Effector memory CD8-positive, alpha-beta T cell (primary cell): ENCODE results near the gene SERPINB13.
"Not testable (repeated sequence)": the region's sequence is repeated elsewhere in the genome, so short reads cannot be mapped to it uniquely, and the experiment has no call there.

Experiments
- ATAC-seq: fragments of 150-1000 bp; cut with Tn5 transposase; replicated peaks from 2 replicates; pipeline ENCODE4 v1.10.0; 2021; ENCODE audit warnings: mild to moderate bottlenecking, moderate library complexity
- DNase-seq, 3 experiments: peaks; one replicate each; pipeline ENCODE4 v3.0.0; 2021
- H3K27ac Mint-ChIP-seq, 2 donors: one replicate each; pipeline ENCODE4 v1.8.0; 2022; ENCODE audit warnings: mild to moderate bottlenecking in 2 of 2, mixed read lengths in 2 of 2, moderate library complexity in 2 of 2
- H3K27me3 Mint-ChIP-seq, 2 donors: one replicate each; pipeline ENCODE4 v1.8.0; 2022; ENCODE audit warnings: mixed read lengths in 2 of 2
- H3K36me3 Mint-ChIP-seq: one replicate; pipeline ENCODE4 v1.8.0; 2022; ENCODE audit warnings: mild to moderate bottlenecking, moderate library complexity, mixed read lengths; ENCODE audit not compliant: insufficient read depth
- H3K4me1 Mint-ChIP-seq, 2 donors: one replicate each; pipeline ENCODE4 v1.8.0; 2022; ENCODE audit warnings: low read depth in 2 of 2, mixed read lengths in 2 of 2
- H3K4me3 Mint-ChIP-seq, 2 donors: one replicate each; pipeline ENCODE4 v1.8.0; 2022; ENCODE audit warnings: mild to moderate bottlenecking in 2 of 2, mixed read lengths in 2 of 2, moderate library complexity in 2 of 2
- H3K9me3 Mint-ChIP-seq, 2 donors: one replicate each; pipeline ENCODE4 v1.8.0; 2022; ENCODE audit warnings: mixed read lengths in 2 of 2

Gene SERPINB13

GRCh38 chr18:63644142-63644541, 57.0 kb downstream of the SERPINB13 start, which contains the start of gene SERPINB4:
Gene SERPINB4, minus strand, starts transcription at chr18:63644256. Its CDS starts 679 bp downstream, at chr18:63643577.
- not testable (repeated sequence) for DNase-seq, ATAC-seq, H3K27ac Mint-ChIP-seq, H3K36me3 Mint-ChIP-seq, H3K4me1 Mint-ChIP-seq, H3K9me3 Mint-ChIP-seq, H3K4me3 Mint-ChIP-seq
- H3K27me3 Mint-ChIP-seq, result peaks cover 0 to 20% of the 10 kb centered on the region in 2 donors

GRCh38 chr18:63644694-63645093, 57.6 kb downstream of the SERPINB13 start:
- peaks cover 0 to 20% of the 10 kb centered on the region in 2 donors for H3K27me3 Mint-ChIP-seq
- DNase-seq, H3K36me3 Mint-ChIP-seq, H3K4me1 Mint-ChIP-seq, ATAC-seq, H3K9me3 Mint-ChIP-seq, H3K4me3 Mint-ChIP-seq, H3K27ac Mint-ChIP-seq: not testable (repeated sequence)

GRCh38 chr18:63646936-63647335, 59.8 kb downstream of the SERPINB13 start:
- Mint-ChIP-seq H3K36me3 (no peaks in the 10 kb centered on the region), H3K4me3 (no peak overlapping the region), H3K9me3 (no peaks in the 10 kb centered on the region), H3K27ac (no peak overlapping the region), H3K27me3 (peaks cover 0 to 20% of the 10 kb centered on the region in 2 donors), H3K4me1 (no peaks in the 10 kb centered on the region)
- DNase-seq (no peak), ATAC-seq (no peak)

- ATAC-seq, result no peak
- no peaks in the 10 kb centered on the region for H3K4me1 Mint-ChIP-seq
- no peaks in the 10 kb centered on the region for H3K9me3 Mint-ChIP-seq
- H3K27ac Mint-ChIP-seq, result no peak overlapping the region
- no peaks in the 10 kb centered on the region for H3K36me3 Mint-ChIP-seq
- no peak overlapping the region for H3K4me3 Mint-ChIP-seq
- H3K27me3 Mint-ChIP-seq, result peaks cover 0 to 20% of the 10 kb centered on the region in 2 donors
- DNase-seq, result no peak
Measured at GRCh38 chr18:63648241-63648640, 61.1 kb downstream of the SERPINB13 start.
